Measurements from ENCODE around the gene TMC6. TPM values are rescaled to one million over a fixed set of nuclear protein-coding genes. Genes with fewer than 3 reads are reported as not detected.

The TMC6 gene
- total and polyA plus RNA-seq, 2 of the 13 experiments (the other 11 are each of a cell fraction or from before 2014, with no cell fraction given) = 48.4 to 99.1 TPM

DNA sequence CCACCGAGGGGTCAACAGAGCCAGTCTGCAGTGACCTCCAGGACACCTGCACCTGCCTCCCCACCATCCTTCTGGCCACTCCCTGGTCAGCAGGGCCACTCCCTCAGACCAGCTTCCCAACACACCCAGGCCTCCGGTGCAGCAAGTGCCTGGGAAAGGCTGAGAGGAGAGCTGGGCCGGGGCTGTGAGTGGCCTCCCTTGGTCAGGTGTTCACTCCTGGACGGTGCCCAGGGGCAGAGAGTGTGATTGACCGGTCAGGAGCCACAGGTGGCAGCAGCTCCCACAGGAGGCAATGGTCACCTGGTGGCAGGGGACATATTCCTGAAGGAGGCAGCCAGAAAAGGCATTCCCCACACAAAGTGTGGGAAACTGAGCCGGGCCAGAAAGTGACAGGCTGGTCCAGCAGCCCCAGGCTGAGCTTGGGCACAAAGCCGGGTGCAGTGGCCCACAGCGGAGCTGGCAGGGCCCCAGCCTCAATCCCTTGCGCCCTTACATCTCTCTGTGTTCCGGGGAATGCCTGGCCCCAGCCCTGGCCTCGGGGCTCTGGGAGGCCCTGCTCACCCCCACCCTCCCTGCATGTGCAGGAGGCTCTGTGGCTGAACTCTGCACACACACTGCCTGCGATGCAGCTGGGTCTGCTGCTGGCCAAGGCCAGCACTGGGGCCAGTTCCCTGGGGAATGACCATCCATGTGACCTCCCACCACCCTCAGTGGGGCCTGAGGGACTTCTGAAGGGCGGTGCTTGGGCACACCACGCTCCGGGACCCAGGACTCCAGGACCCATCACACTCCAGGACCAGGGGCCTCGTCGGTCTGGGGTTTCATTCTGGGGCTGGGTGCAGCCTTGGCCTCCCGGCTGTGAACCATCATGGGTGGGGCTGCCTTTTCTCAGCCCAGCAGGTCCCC lies 16.4 kb upstream of the TMC6 start (continued):
- TF ChIP-seq, protein P1, sequence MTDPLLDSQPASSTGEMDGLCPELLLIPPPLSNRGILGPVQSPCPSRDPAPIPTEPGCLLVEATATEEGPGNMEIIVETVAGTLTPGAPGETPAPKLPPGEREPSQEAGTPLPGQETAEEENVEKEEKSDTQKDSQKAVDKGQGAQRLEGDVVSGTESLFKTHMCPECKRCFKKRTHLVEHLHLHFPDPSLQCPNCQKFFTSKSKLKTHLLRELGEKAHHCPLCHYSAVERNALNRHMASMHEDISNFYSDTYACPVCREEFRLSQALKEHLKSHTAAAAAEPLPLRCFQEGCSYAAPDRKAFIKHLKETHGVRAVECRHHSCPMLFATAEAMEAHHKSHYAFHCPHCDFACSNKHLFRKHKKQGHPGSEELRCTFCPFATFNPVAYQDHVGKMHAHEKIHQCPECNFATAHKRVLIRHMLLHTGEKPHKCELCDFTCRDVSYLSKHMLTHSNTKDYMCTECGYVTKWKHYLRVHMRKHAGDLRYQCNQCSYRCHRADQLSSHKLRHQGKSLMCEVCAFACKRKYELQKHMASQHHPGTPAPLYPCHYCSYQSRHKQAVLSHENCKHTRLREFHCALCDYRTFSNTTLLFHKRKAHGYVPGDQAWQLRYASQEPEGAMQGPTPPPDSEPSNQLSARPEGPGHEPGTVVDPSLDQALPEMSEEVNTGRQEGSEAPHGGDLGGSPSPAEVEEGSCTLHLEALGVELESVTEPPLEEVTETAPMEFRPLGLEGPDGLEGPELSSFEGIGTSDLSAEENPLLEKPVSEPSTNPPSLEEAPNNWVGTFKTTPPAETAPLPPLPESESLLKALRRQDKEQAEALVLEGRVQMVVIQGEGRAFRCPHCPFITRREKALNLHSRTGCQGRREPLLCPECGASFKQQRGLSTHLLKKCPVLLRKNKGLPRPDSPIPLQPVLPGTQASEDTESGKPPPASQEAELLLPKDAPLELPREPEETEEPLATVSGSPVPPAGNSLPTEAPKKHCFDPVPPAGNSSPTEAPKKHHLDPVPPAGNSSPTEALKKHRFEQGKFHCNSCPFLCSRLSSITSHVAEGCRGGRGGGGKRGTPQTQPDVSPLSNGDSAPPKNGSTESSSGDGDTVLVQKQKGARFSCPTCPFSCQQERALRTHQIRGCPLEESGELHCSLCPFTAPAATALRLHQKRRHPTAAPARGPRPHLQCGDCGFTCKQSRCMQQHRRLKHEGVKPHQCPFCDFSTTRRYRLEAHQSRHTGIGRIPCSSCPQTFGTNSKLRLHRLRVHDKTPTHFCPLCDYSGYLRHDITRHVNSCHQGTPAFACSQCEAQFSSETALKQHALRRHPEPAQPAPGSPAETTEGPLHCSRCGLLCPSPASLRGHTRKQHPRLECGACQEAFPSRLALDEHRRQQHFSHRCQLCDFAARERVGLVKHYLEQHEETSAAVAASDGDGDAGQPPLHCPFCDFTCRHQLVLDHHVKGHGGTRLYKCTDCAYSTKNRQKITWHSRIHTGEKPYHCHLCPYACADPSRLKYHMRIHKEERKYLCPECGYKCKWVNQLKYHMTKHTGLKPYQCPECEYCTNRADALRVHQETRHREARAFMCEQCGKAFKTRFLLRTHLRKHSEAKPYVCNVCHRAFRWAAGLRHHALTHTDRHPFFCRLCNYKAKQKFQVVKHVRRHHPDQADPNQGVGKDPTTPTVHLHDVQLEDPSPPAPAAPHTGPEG (CRISPR knock-in tag; IDR thresholded peaks at IDR 0.05) = peak; percentile 51; the same call in 1 of the 2 replicates
- TF ChIP-seq ZNF564 (CRISPR knock-in tag; IDR thresholded peaks at IDR 0.05) = peak; percentile 77; the same call in 1 of the 2 replicates
- TF ChIP-seq ZNF644 (CRISPR knock-in tag; IDR thresholded peaks at IDR 0.05; ENCODE audit: low read depth) = peak; percentile 53; the same call in 1 of the 2 replicates
- no peak for TF ChIP-seq ZNF382 (CRISPR knock-in tag; IDR thresholded peaks at IDR 0.05; ENCODE audit: borderline replicate concordance)
- no peak for TF ChIP-seq ZNF549 (CRISPR knock-in tag; IDR thresholded peaks at IDR 0.05)
- peak; percentile 99 for TF ChIP-seq ZNF292 (CRISPR knock-in tag; IDR thresholded peaks at IDR 0.05; ENCODE audit: borderline replicate concordance, low read depth)
- TF ChIP-seq ZNF496 (CRISPR knock-in tag; IDR thresholded peaks at IDR 0.05; ENCODE audit: insufficient replicate concordance) = no peak
- 0 out of 2 replicates have a peak, but pooled peaks have one; percentile 28 for TF ChIP-seq PHF20 (CRISPR knock-in tag; IDR thresholded peaks at IDR 0.05)
- TF ChIP-seq, protein P2, sequence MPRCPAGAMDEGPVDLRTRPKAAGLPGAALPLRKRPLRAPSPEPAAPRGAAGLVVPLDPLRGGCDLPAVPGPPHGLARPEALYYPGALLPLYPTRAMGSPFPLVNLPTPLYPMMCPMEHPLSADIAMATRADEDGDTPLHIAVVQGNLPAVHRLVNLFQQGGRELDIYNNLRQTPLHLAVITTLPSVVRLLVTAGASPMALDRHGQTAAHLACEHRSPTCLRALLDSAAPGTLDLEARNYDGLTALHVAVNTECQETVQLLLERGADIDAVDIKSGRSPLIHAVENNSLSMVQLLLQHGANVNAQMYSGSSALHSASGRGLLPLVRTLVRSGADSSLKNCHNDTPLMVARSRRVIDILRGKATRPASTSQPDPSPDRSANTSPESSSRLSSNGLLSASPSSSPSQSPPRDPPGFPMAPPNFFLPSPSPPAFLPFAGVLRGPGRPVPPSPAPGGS (CRISPR knock-in tag; IDR thresholded peaks at IDR 0.05) = peak; percentile 93
- TF ChIP-seq, protein P3, sequence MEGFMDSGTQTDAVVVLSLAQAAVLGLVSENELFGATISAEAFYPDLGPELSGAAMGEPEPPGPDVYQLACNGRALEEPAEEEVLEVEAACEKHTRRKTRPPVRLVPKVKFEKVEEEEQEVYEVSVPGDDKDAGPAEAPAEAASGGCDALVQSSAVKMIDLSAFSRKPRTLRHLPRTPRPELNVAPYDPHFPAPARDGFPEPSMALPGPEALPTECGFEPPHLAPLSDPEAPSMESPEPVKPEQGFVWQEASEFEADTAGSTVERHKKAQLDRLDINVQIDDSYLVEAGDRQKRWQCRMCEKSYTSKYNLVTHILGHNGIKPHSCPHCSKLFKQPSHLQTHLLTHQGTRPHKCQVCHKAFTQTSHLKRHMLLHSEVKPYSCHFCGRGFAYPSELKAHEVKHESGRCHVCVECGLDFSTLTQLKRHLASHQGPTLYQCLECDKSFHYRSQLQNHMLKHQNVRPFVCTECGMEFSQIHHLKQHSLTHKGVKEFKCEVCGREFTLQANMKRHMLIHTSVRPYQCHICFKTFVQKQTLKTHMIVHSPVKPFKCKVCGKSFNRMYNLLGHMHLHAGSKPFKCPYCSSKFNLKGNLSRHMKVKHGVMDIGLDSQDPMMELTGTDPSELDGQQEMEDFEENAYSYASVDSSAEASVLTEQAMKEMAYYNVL (CRISPR knock-in tag; IDR thresholded peaks at IDR 0.05; ENCODE audit: borderline replicate concordance) = peak; percentile 78; the same call in 1 of the 2 replicates
- TF ChIP-seq KLF16 (CRISPR knock-in tag; IDR thresholded peaks at IDR 0.05) = 0 out of 4 replicates have a peak, but pooled peaks have one; percentile 28 to 36
- peak; percentile 69; the same call in 1 of the 2 replicates for TF ChIP-seq ARID2 (CRISPR knock-in tag; IDR thresholded peaks at IDR 0.05; ENCODE audit: borderline replicate concordance)
- no peak for TF ChIP-seq ZNF101 (CRISPR knock-in tag; IDR thresholded peaks at IDR 0.05; ENCODE audit: borderline replicate concordance, low read depth)
- TF ChIP-seq, protein P4, sequence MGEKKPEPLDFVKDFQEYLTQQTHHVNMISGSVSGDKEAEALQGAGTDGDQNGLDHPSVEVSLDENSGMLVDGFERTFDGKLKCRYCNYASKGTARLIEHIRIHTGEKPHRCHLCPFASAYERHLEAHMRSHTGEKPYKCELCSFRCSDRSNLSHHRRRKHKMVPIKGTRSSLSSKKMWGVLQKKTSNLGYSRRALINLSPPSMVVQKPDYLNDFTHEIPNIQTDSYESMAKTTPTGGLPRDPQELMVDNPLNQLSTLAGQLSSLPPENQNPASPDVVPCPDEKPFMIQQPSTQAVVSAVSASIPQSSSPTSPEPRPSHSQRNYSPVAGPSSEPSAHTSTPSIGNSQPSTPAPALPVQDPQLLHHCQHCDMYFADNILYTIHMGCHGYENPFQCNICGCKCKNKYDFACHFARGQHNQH (CRISPR knock-in tag; IDR thresholded peaks at IDR 0.05) = peak; percentile 74; the same call in 1 of the 2 replicates

Data from HepG2 (cell line).